Suprapubic skin (tissue), 4 donors: ENCODE data around the gene CLCNKB.
"Not testable (repeated sequence)": the region's sequence is repeated elsewhere in the genome, so short reads cannot be mapped to it uniquely, and the experiment has no call there.

Source experiments
- EP300 ChIP-seq: sonication (generic); formaldehyde crosslinking; IDR thresholded peaks from one replicate; pipeline ENCODE4 v1.6.1; 2017; ENCODE audit warnings: antibody characterized with exemption
- POLR2AphosphoS5 ChIP-seq, 3 donors: sonication (generic); formaldehyde crosslinking; IDR thresholded peaks; one replicate each; pipeline ENCODE4 v1.6.1; 2017; ENCODE audit warnings: antibody characterized with exemption in 3 of 3
- TF ChIP-seq, protein P1 (sequence below), 2 donors: fragments of 200-600 bp in 1 of 2; fragments of 450-650 bp in 1 of 2; sonication (generic) in 1 of 2; IDR thresholded peaks; one replicate each; pipeline ENCODE4 v1.5.1; 2016 to 2019; ENCODE audit warnings: antibody characterized with exemption in 2 of 2, mild to moderate bottlenecking in 1 of 2, moderate library complexity in 1 of 2

DNA sequence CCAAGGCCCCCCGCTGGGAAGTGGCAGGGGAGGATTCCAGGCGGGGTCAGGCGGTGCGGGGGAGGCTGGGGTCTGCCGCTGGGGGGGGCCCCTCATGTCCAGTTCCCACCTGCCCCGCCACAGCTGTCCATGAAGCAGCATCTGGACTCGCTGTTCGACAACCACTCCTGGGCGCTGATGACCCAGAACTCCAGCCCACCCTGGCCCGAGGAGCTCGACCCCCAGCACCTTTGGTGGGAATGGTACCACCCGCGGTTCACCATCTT is 14.6 kb upstream of the CLCNKB start:
- not testable (repeated sequence) for TF ChIP-seq POLR2AphosphoS5 (IDR thresholded peaks at IDR 0.05); EP300
- TF ChIP-seq, protein P1, sequence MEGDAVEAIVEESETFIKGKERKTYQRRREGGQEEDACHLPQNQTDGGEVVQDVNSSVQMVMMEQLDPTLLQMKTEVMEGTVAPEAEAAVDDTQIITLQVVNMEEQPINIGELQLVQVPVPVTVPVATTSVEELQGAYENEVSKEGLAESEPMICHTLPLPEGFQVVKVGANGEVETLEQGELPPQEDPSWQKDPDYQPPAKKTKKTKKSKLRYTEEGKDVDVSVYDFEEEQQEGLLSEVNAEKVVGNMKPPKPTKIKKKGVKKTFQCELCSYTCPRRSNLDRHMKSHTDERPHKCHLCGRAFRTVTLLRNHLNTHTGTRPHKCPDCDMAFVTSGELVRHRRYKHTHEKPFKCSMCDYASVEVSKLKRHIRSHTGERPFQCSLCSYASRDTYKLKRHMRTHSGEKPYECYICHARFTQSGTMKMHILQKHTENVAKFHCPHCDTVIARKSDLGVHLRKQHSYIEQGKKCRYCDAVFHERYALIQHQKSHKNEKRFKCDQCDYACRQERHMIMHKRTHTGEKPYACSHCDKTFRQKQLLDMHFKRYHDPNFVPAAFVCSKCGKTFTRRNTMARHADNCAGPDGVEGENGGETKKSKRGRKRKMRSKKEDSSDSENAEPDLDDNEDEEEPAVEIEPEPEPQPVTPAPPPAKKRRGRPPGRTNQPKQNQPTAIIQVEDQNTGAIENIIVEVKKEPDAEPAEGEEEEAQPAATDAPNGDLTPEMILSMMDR (IDR thresholded peaks at IDR 0.05): not testable (repeated sequence)
